ENCODE measurements around the gene ZDHHC13.

GRCh38 chr11:19225123-19225522 is 108.2 kb downstream of the ZDHHC13 start:
- TF ChIP-seq, protein P1, sequence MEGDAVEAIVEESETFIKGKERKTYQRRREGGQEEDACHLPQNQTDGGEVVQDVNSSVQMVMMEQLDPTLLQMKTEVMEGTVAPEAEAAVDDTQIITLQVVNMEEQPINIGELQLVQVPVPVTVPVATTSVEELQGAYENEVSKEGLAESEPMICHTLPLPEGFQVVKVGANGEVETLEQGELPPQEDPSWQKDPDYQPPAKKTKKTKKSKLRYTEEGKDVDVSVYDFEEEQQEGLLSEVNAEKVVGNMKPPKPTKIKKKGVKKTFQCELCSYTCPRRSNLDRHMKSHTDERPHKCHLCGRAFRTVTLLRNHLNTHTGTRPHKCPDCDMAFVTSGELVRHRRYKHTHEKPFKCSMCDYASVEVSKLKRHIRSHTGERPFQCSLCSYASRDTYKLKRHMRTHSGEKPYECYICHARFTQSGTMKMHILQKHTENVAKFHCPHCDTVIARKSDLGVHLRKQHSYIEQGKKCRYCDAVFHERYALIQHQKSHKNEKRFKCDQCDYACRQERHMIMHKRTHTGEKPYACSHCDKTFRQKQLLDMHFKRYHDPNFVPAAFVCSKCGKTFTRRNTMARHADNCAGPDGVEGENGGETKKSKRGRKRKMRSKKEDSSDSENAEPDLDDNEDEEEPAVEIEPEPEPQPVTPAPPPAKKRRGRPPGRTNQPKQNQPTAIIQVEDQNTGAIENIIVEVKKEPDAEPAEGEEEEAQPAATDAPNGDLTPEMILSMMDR (IDR thresholded peaks at IDR 0.05), result no peak
- no peak for TF ChIP-seq EZH2 (IDR thresholded peaks at IDR 0.05; ENCODE audit: borderline replicate concordance, insufficient read depth, low read depth, low read length, poor library complexity, severe bottlenecking)
